Activated B cell treated with CpG ODN at 0.5 μM for 24 hours (primary cell): ENCODE measurements around the gene B4GALT2. TPM values are rescaled to one million over a fixed set of nuclear protein-coding genes. Genes with fewer than 3 reads are reported as not detected.

Experiments
- ATAC-seq: fragments of 200-7000 bp; cut with Tn5 transposase; one replicate; pipeline ENCODE4 v1.10.0; 2021; ENCODE audit warnings: low read depth, mild to moderate bottlenecking, moderate library complexity
- CTCF ChIA-PET: fragments of 350-600 bp; sonication (Branson Sonifier 250); formaldehyde crosslinking; loops from one replicate; lab custom pipeline; 2021; ENCODE audit warnings: antibody characterized with exemption; lab: Charles Lee
- POLR2A ChIA-PET: fragments of 350-600 bp; sonication (Branson Sonifier 250); formaldehyde crosslinking; loops from one replicate; lab custom pipeline; 2021; ENCODE audit warnings: antibody characterized with exemption; lab: Charles Lee
- DNase-seq: peaks from one replicate; pipeline ENCODE4 v3.0.0; 2022
- H3K27ac Mint-ChIP-seq: one replicate; pipeline ENCODE4 v1.8.0; 2020; ENCODE audit warnings: mixed read lengths
- H3K27me3 Mint-ChIP-seq: one replicate; pipeline ENCODE4 v1.8.0; 2021; ENCODE audit warnings: mixed read lengths
- H3K36me3 Mint-ChIP-seq: one replicate; pipeline ENCODE4 v1.8.0; 2021; ENCODE audit warnings: low read depth, mixed read lengths
- H3K4me1 Mint-ChIP-seq: one replicate; pipeline ENCODE4 v1.8.0; 2021; ENCODE audit warnings: mixed read lengths
- H3K4me3 Mint-ChIP-seq: one replicate; pipeline ENCODE4 v1.8.0; 2020; ENCODE audit warnings: mild to moderate bottlenecking, mixed read lengths
- H3K9me3 Mint-ChIP-seq: one replicate; pipeline ENCODE4 v1.8.0; 2020; ENCODE audit warnings: mixed read lengths
- intact Hi-C: fragments of 100-400 bp; cut with micrococcal nuclease; formaldehyde crosslinking; loops from one replicate; pipeline ENCODE4 v1.15.1; 2024
- total RNA-seq: library from RNA; stranded (reverse); gene quantifications from 2 replicates; pipeline ENCODE4 v1.2.3, GENCODE V29; 2022
- TF ChIP-seq, protein P1 (sequence below): fragments of 200-600 bp; IDR thresholded peaks from one replicate; pipeline ENCODE4 v1.8.0; 2022; ENCODE audit warnings: antibody characterized with exemption, mild to moderate bottlenecking

B4GALT2 gene
- total RNA-seq, 1 donor from 2014 or later = 8.1 TPM

DNA sequence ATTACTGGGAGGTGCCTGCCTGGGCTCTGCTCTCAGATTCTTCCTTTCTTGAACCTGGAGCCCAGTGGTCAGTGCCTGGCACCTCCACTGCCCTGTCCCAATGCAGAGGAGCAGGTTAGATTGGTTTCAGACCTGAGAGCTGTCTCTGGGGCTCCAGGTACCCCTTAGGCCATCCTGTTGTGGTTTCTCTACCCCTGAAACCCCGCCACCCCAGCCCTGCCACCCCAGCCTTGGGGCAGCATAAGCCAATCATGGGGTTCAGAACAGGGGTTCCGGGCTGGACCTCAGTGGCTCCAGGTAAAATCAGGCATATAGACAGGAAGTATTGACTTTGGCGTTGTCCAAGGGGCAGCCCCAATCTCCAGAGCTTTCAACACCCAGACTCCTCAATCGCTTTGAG, 55.4 kb downstream of the B4GALT2 start:
- Mint-ChIP-seq H3K4me3 (no peak overlapping the region), H3K4me1 (peaks cover 7% of the 10 kb centered on the region), H3K27ac (no peak overlapping the region), H3K9me3 (no peaks in the 10 kb centered on the region), H3K36me3 (peaks cover 2% of the 10 kb centered on the region), H3K27me3 (no peaks in the 10 kb centered on the region)
- ChIA-PET POLR2A (interaction anchor here (0.9 kb wide), 1 partner anchor 41 kb away, joined by 6 read pairs; no protein-coding TSS in a partner anchor), CTCF (interaction anchor here (1.0 to 5.5 kb wide), 3 partner anchors 31 to 271 kb away, joined by 3 to 150 read pairs (median 34); no protein-coding TSS in a partner anchor)
- TF ChIP-seq, protein P1, sequence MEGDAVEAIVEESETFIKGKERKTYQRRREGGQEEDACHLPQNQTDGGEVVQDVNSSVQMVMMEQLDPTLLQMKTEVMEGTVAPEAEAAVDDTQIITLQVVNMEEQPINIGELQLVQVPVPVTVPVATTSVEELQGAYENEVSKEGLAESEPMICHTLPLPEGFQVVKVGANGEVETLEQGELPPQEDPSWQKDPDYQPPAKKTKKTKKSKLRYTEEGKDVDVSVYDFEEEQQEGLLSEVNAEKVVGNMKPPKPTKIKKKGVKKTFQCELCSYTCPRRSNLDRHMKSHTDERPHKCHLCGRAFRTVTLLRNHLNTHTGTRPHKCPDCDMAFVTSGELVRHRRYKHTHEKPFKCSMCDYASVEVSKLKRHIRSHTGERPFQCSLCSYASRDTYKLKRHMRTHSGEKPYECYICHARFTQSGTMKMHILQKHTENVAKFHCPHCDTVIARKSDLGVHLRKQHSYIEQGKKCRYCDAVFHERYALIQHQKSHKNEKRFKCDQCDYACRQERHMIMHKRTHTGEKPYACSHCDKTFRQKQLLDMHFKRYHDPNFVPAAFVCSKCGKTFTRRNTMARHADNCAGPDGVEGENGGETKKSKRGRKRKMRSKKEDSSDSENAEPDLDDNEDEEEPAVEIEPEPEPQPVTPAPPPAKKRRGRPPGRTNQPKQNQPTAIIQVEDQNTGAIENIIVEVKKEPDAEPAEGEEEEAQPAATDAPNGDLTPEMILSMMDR = no peak
- no peak for ATAC-seq
- intact Hi-C loops = loop anchor here (5.0 kb wide), 2 partner anchors 102 to 1653 kb away; partner anchors contain the start of genes ARTN, GPBP1L1 and TMEM69
- DNase-seq = no peak

- intact Hi-C loops = loop anchor here (5.0 kb wide), 2 partner anchors 103 to 1652 kb away; partner anchors contain the start of genes ARTN, GPBP1L1 and TMEM69
- no peaks in the 10 kb centered on the region for H3K9me3 Mint-ChIP-seq
- no peaks in the 10 kb centered on the region for H3K36me3 Mint-ChIP-seq
- peaks cover 3% of the 10 kb centered on the region for H3K4me1 Mint-ChIP-seq
- ATAC-seq (no peak), DNase-seq (no peak)
- POLR2A ChIA-PET = interaction anchor here (0.6 kb wide), 1 partner anchor 957 kb away, joined by 3 read pairs; no protein-coding TSS in a partner anchor
- H3K4me3 Mint-ChIP-seq = no peak overlapping the region
- no peaks in the 10 kb centered on the region for H3K27me3 Mint-ChIP-seq
- no peak overlapping the region for H3K27ac Mint-ChIP-seq
- TF ChIP-seq, protein P1 = no peak
- CTCF ChIA-PET = interaction anchor here (1.9 to 5.5 kb wide), 5 partner anchors 10 to 271 kb away, joined by 5 to 150 read pairs (median 18); no protein-coding TSS in a partner anchor
Measured at GRCh38 chr1:44034976-44035716, 56.1 kb downstream of the B4GALT2 start.

- Mint-ChIP-seq H3K36me3 (no peaks in the 10 kb centered on the region), H3K4me1 (peaks cover 4% of the 10 kb centered on the region), H3K27ac (no peak overlapping the region), H3K27me3 (no peaks in the 10 kb centered on the region), H3K9me3 (no peaks in the 10 kb centered on the region), H3K4me3 (no peak overlapping the region)
- ChIA-PET CTCF (interaction anchor here (0.9 to 5.5 kb wide), 18 partner anchors 8 to 506 kb away, joined by 3 to 150 read pairs (median 5); no protein-coding TSS in a partner anchor), POLR2A (interaction anchor here (0.6 to 0.9 kb wide), 3 partner anchors 29 to 956 kb away, joined by 3 read pairs; no protein-coding TSS in a partner anchor)
- intact Hi-C loops = loop anchor here (1.0 to 2.0 kb wide), 4 partner anchors 31 to 809 kb away; no protein-coding TSS in a partner anchor
- DNase-seq (no peak), ATAC-seq (no peak)
- TF ChIP-seq, protein P1 = no peak
Measured at GRCh38 chr1:44035726-44036408, 56.9 kb downstream of the B4GALT2 start.

DNA sequence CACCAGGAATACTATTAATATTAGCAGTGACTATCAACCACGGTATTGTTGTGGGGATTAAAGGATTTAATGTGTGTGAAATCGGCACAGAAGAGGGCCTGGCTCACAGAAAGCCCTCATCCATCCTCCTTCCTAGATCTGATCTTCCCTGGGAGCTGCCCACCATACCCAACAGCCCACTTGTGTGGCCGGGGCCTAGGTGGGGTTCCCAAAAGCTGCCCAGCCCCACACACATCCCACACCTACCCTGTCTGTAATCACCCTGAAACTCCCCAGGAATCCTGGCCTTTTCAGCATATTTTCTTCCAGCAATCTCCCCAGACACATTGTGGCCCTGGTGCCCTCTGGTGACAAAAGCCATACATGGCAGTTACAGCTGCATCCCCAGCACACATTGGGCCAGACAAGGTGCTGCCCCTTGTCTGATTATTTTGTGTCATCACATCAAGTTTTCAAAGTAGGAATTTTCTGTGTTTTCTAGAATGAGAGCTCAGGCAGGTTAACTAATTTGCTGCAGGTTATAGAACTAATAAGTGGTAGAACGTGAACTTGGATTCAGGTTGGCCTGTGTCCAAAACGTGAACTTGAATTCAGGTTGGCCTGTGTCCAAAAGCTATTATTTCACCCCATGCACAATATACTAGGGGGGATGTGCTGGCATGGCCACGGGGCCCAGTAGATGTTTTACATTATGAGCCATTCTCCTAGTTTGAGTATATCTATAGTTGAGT, 57.6 kb downstream of the B4GALT2 start:
- no peak overlapping the region for H3K27ac Mint-ChIP-seq

More for the DNA sequence above, 57.6 kb downstream of the B4GALT2 start:
- Mint-ChIP-seq H3K9me3 (no peaks in the 10 kb centered on the region), H3K27me3 (no peaks in the 10 kb centered on the region), H3K4me1 (peaks cover 6% of the 10 kb centered on the region), H3K36me3 (no peaks in the 10 kb centered on the region), H3K4me3 (no peak overlapping the region)
- TF ChIP-seq, protein P1 = no peak
- DNase-seq (peak; percentile 50), ATAC-seq (peak; percentile 92)
- ChIA-PET POLR2A (interaction anchor here (0.9 kb wide), 2 partner anchors 30 to 31 kb away, joined by 3 read pairs; no protein-coding TSS in a partner anchor), CTCF (interaction anchor here (0.8 to 5.5 kb wide), 21 partner anchors 9 to 507 kb away, joined by 3 to 150 read pairs (median 4); no protein-coding TSS in a partner anchor)
- intact Hi-C loops = loop anchor here (1.0 to 2.0 kb wide), 4 partner anchors 31 to 810 kb away; no protein-coding TSS in a partner anchor
